HG02798 (cell line): ENCODE measurements around the gene KDM2A.
A peak's percentile ranks its signal among the peaks of the same experiment; 100 is the strongest.
"Not testable (repeated sequence)": the region's sequence is repeated elsewhere in the genome, so short reads cannot be mapped to it uniquely, and the experiment has no call there.

ENCODE experiments used
- ATAC-seq: cut with Tn5 transposase; IDR thresholded peaks from one replicate; pipeline ENCODE4 v1.9.1; 2021; ENCODE audit warnings: mild to moderate bottlenecking; ENCODE audit not compliant: unreplicated experiment, poor library complexity

KDM2A gene

GRCh38 chr11:67117176-67117575 lies 1.9 kb upstream of the KDM2A start:
- no peak for ATAC-seq

- ATAC-seq = peak; percentile 9
Observed at GRCh38 chr11:67117672-67118180, 1.3 kb upstream of the KDM2A start.

- ATAC-seq = peak; percentile 2
Observed at GRCh38 chr11:67118181-67118766, 789 bp upstream of the KDM2A start.

GRCh38 chr11:67119585-67120391 lies 725 bp downstream of the KDM2A start:
- ATAC-seq = peak; percentile 7

GRCh38 chr11:67120456-67120855 lies 1.4 kb downstream of the KDM2A start:
- no peak for ATAC-seq

GRCh38 chr11:67120881-67121710 lies 2.0 kb downstream of the KDM2A start:
- ATAC-seq = no peak

- ATAC-seq = not testable (repeated sequence)
Observed at GRCh38 chr11:67123801-67124200, 4.7 kb downstream of the KDM2A start.

- not testable (repeated sequence) for ATAC-seq
Observed at GRCh38 chr11:67126243-67126642, 7.2 kb downstream of the KDM2A start.

GRCh38 chr11:67126986-67127385 lies 7.9 kb downstream of the KDM2A start:
- no peak for ATAC-seq

GRCh38 chr11:67130861-67131260 lies 11.8 kb downstream of the KDM2A start:
- not testable (repeated sequence) for ATAC-seq

- ATAC-seq = no peak
Observed at GRCh38 chr11:67136156-67136555, 17.1 kb downstream of the KDM2A start.

- no peak for ATAC-seq
Observed at GRCh38 chr11:67138922-67139321, 19.9 kb downstream of the KDM2A start.

- no peak for ATAC-seq
Observed at GRCh38 chr11:67146516-67147226, 27.6 kb downstream of the KDM2A start.

GRCh38 chr11:67153971-67154370 lies 34.9 kb downstream of the KDM2A start:
- ATAC-seq = no peak

- ATAC-seq = no peak
Observed at GRCh38 chr11:67154726-67155125, 35.7 kb downstream of the KDM2A start.

GRCh38 chr11:67157691-67158090 lies 38.6 kb downstream of the KDM2A start:
- ATAC-seq = no peak

GRCh38 chr11:67158221-67158620 lies 39.2 kb downstream of the KDM2A start:
- ATAC-seq = no peak

- ATAC-seq = no peak
Observed at GRCh38 chr11:67160045-67160444, 41.0 kb downstream of the KDM2A start.

- ATAC-seq = no peak
Observed at GRCh38 chr11:67160872-67161783, 42.1 kb downstream of the KDM2A start.
